ENCODE measurements around the gene CLDN15. TPM values are rescaled to one million over a fixed set of nuclear protein-coding genes. Genes with fewer than 3 reads are reported as not detected.
A peak's percentile ranks its signal among the peaks of the same experiment; 100 is the strongest.
"Not testable (repeated sequence)": the region's sequence is repeated elsewhere in the genome, so short reads cannot be mapped to it uniquely, and the experiment has no call there.

Gene CLDN15
- total RNA-seq (2014; rRNA removed; shearing (Covaris generic)): 4.3 and 6.4 TPM in 2 replicates

- H3K27me3 ChIP-seq: no peaks in the 10 kb centered on the region
- peaks cover 29% of the 10 kb centered on the region for H3K4me1 ChIP-seq
- peak within 1 kb of the TSS; percentile 22 for H3K4me3 ChIP-seq
- H3K9me3 ChIP-seq (replicated peaks): no peaks in the 10 kb centered on the region
- DNase-seq: peak; percentile 97
- peak within 1 kb of the TSS; percentile 86 for H3K27ac ChIP-seq
- H3K36me3 ChIP-seq: no peaks in the 10 kb centered on the region
Observed at GRCh38 chr7:101237206-101238067, at the start of gene CLDN15. CLDN15 (minus strand) TSS chr7:101237802; CDS start chr7:101237581, 221 bp downstream.

GRCh38 chr7:101287032-101287431, 49.4 kb upstream of the CLDN15 start:
- no peak for DNase-seq
- Histone ChIP-seq H3K9me3 (replicated peaks) (no peaks in the 10 kb centered on the region), H3K4me3 (no peak overlapping the region), H3K36me3 (no peaks in the 10 kb centered on the region), H3K27ac (no peak overlapping the region), H3K27me3 (0 out of 2 replicates have a peak, but pooled peaks cover 2% of the 10 kb centered on the region), H3K4me1 (no peaks in the 10 kb centered on the region)

- not testable (repeated sequence) for H3K27me3 ChIP-seq; H3K9me3 ChIP-seq (replicated peaks); H3K36me3 ChIP-seq; H3K4me1 ChIP-seq; H3K4me3 ChIP-seq; H3K27ac ChIP-seq; DNase-seq
Observed at GRCh38 chr7:101285880-101286279, 48.3 kb upstream of the CLDN15 start.

GRCh38 chr7:101285171-101285570, 47.6 kb upstream of the CLDN15 start:
- Histone ChIP-seq H3K27me3 (0 out of 2 replicates have a peak, but pooled peaks cover 2% of the 10 kb centered on the region), H3K36me3 (no peaks in the 10 kb centered on the region), H3K27ac (no peak overlapping the region), H3K4me1 (no peaks in the 10 kb centered on the region), H3K9me3 (replicated peaks) (no peaks in the 10 kb centered on the region), H3K4me3 (no peak overlapping the region)
- DNase-seq: no peak

GRCh38 chr7:101280912-101281311, 43.3 kb upstream of the CLDN15 start:
- DNase-seq; H3K27ac ChIP-seq; H3K9me3 ChIP-seq (replicated peaks); H3K4me1 ChIP-seq; H3K4me3 ChIP-seq; H3K36me3 ChIP-seq: not testable (repeated sequence)
- H3K27me3 ChIP-seq: peaks cover 15% of the 10 kb centered on the region; the same call in 1 of the 2 replicates

- H3K27ac ChIP-seq: no peak overlapping the region
- no peak overlapping the region for H3K4me3 ChIP-seq
- H3K4me1 ChIP-seq: no peaks in the 10 kb centered on the region
- no peaks in the 10 kb centered on the region for H3K9me3 ChIP-seq (replicated peaks)
- H3K36me3 ChIP-seq: no peaks in the 10 kb centered on the region
- no peak for DNase-seq
- peaks cover 13% of the 10 kb centered on the region; the same call in 1 of the 2 replicates for H3K27me3 ChIP-seq
Observed at GRCh38 chr7:101278461-101279292, 41.1 kb upstream of the CLDN15 start.

GRCh38 chr7:101277155-101277554, 39.6 kb upstream of the CLDN15 start:
- no peaks in the 10 kb centered on the region for H3K9me3 ChIP-seq (replicated peaks)
- H3K4me3 ChIP-seq: no peak overlapping the region
- DNase-seq: no peak
- peaks cover 13% of the 10 kb centered on the region; the same call in 1 of the 2 replicates for H3K27me3 ChIP-seq
- H3K27ac ChIP-seq: no peak overlapping the region
- H3K36me3 ChIP-seq: no peaks in the 10 kb centered on the region
- H3K4me1 ChIP-seq: no peaks in the 10 kb centered on the region

GRCh38 chr7:101273206-101273605, 35.6 kb upstream of the CLDN15 start:
- no peak overlapping the region for H3K27ac ChIP-seq
- no peaks in the 10 kb centered on the region for H3K4me1 ChIP-seq
- no peaks in the 10 kb centered on the region for H3K36me3 ChIP-seq
- no peak overlapping the region for H3K4me3 ChIP-seq
- no peak for DNase-seq
- no peaks in the 10 kb centered on the region for H3K9me3 ChIP-seq (replicated peaks)
- H3K27me3 ChIP-seq: peaks cover 11% of the 10 kb centered on the region; the same call in 1 of the 2 replicates

GRCh38 chr7:101271021-101271420, 33.4 kb upstream of the CLDN15 start:
- Histone ChIP-seq H3K4me3 (no peak overlapping the region), H3K4me1 (no peaks in the 10 kb centered on the region), H3K36me3 (no peaks in the 10 kb centered on the region), H3K9me3 (replicated peaks) (no peaks in the 10 kb centered on the region), H3K27ac (no peak overlapping the region), H3K27me3 (peaks cover 4% of the 10 kb centered on the region; the same call in 1 of the 2 replicates)
- no peak for DNase-seq

- no peak overlapping the region for H3K27ac ChIP-seq
- H3K4me3 ChIP-seq: no peak overlapping the region
- DNase-seq: no peak
- H3K9me3 ChIP-seq (replicated peaks): no peaks in the 10 kb centered on the region
- H3K27me3 ChIP-seq: peaks cover 2% of the 10 kb centered on the region; the same call in 1 of the 2 replicates
- H3K4me1 ChIP-seq: no peaks in the 10 kb centered on the region
- no peaks in the 10 kb centered on the region for H3K36me3 ChIP-seq
Observed at GRCh38 chr7:101269664-101270063, 32.1 kb upstream of the CLDN15 start.

GRCh38 chr7:101265622-101266516, 28.3 kb upstream of the CLDN15 start:
- Histone ChIP-seq H3K4me1 (no peaks in the 10 kb centered on the region), H3K27me3 (peaks cover 2% of the 10 kb centered on the region; the same call in 1 of the 2 replicates), H3K27ac (no peak overlapping the region), H3K9me3 (replicated peaks) (no peaks in the 10 kb centered on the region), H3K36me3 (no peaks in the 10 kb centered on the region), H3K4me3 (no peak overlapping the region)
- no peak for DNase-seq

GRCh38 chr7:101264102-101264706, 26.6 kb upstream of the CLDN15 start:
- not testable (repeated sequence) for DNase-seq; H3K36me3 ChIP-seq; H3K4me3 ChIP-seq; H3K27ac ChIP-seq; H3K27me3 ChIP-seq; H3K4me1 ChIP-seq; H3K9me3 ChIP-seq (replicated peaks)

- no peak overlapping the region for H3K27ac ChIP-seq
- no peak overlapping the region for H3K4me3 ChIP-seq
- H3K36me3 ChIP-seq: no peaks in the 10 kb centered on the region
- H3K4me1 ChIP-seq: no peaks in the 10 kb centered on the region
- peaks cover 7% of the 10 kb centered on the region for H3K27me3 ChIP-seq
- no peak for DNase-seq
- no peaks in the 10 kb centered on the region for H3K9me3 ChIP-seq (replicated peaks)
Observed at GRCh38 chr7:101258243-101258731, 20.7 kb upstream of the CLDN15 start.

- Histone ChIP-seq H3K27ac (no peak overlapping the region), H3K9me3 (replicated peaks) (no peaks in the 10 kb centered on the region), H3K36me3 (no peaks in the 10 kb centered on the region), H3K4me1 (no peaks in the 10 kb centered on the region), H3K27me3 (peaks cover 7% of the 10 kb centered on the region), H3K4me3 (no peak overlapping the region)
- DNase-seq: no peak
Observed at GRCh38 chr7:101255796-101256195, 18.2 kb upstream of the CLDN15 start.
